Measurements from ENCODE around the gene ABCC10.

DNA sequence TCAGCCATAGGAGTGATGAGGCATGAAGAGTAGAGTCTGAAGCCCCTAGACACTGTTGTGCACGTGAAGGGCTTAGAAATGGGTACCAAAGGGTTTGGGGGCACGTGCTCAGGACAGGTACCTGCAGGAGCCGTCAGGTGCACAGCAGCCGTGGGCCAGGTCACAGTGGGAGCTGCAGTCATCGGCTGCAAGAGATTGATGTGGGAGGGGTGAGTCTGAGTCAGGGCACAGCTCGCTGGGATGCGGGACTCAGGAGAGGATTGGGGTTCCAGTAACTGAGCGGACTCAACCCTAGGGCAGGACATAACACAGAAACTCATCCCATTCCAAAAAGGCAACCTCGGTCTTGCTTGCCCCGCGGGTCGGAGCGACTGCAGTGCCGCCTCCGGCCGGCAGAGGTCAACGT is 27.0 kb downstream of the ABCC10 start:
- TF ChIP-seq POLR2A (IDR thresholded peaks at IDR 0.05; ENCODE audit: low read length) (no peak), GATA1 (IDR thresholded peaks at IDR 0.05; ENCODE audit: low read depth, low read length) (no peak)

All from erythroblast (primary cell).